HepG2 (cell line): Measurements from ENCODE around the gene ZMYND10. TPM values are rescaled to one million over a fixed set of nuclear protein-coding genes. Genes with fewer than 3 reads are reported as not detected.
A peak's percentile ranks its signal among the peaks of the same experiment; 100 is the strongest.

Experiments used
- ATF4 ChIP-seq, 2 experiments: fragments of 450-650 bp in 1 of 2; sonication (generic) in 1 of 2; formaldehyde crosslinking; IDR thresholded peaks; 2 replicates each; pipeline versions ENCODE4 v1.5.0 to v1.8.0; 2020 to 2022; ENCODE audit warnings: mild to moderate bottlenecking in 1 of 2, missing genetic modification reagents in 1 of 2
- DNMT1 ChIP-seq: sonication (generic); formaldehyde crosslinking; IDR thresholded peaks from 2 replicates; pipeline ENCODE4 v1.5.1; 2020; ENCODE audit warnings: mild to moderate bottlenecking, missing genetic modification reagents
- DNMT3B ChIP-seq: conservative IDR thresholded peaks from 2 replicates; pipeline ENCODE4 v1.6.1; 2016; ENCODE audit warnings: missing biosample characterization, control low read depth
- DRAP1 ChIP-seq: IDR thresholded peaks from 2 replicates; pipeline ENCODE4 v1.6.1; 2016; ENCODE audit warnings: missing genetic modification reagents, missing compliant biosample characterization
- FLYWCH1 ChIP-seq: sonication (generic); formaldehyde crosslinking; IDR thresholded peaks from 2 replicates; pipeline ENCODE4 v1.8.1; 2023; ENCODE audit warnings: mild to moderate bottlenecking, missing genetic modification reagents
- FOXC1 ChIP-seq: sonication (generic); formaldehyde crosslinking; IDR thresholded peaks from 2 replicates; pipeline ENCODE4 v1.8.0; 2022; ENCODE audit warnings: mild to moderate bottlenecking, missing genetic modification reagents, borderline replicate concordance
- GTF3A ChIP-seq: sonication (generic); formaldehyde crosslinking; conservative IDR thresholded peaks from 2 replicates; pipeline ENCODE4 v1.4.0; 2020; ENCODE audit warnings: mild to moderate bottlenecking, missing genetic modification reagents
- HMGXB3 ChIP-seq: sonication (generic); formaldehyde crosslinking; IDR thresholded peaks from 2 replicates; pipeline ENCODE4 v1.4.0; 2020; ENCODE audit warnings: missing genetic modification reagents, borderline replicate concordance
- ISL2 ChIP-seq: sonication (generic); formaldehyde crosslinking; IDR thresholded peaks from 2 replicates; pipeline ENCODE4 v1.5.0; 2020; ENCODE audit warnings: missing genetic modification reagents
- KLF13 ChIP-seq: sonication (generic); formaldehyde crosslinking; IDR thresholded peaks from 2 replicates; pipeline ENCODE4 v1.4.0; 2020; ENCODE audit warnings: mild to moderate bottlenecking, missing genetic modification reagents
- NONO ChIP-seq, 2 experiments: fragments of 450-650 bp in 1 of 2; sonication (generic) in 1 of 2; formaldehyde crosslinking in 1 of 2; IDR thresholded peaks in 1 of 2; conservative IDR thresholded peaks in 1 of 2; 2 replicates each; pipeline versions ENCODE4 v1.6.1 to v1.8.0; 2017 to 2022; ENCODE audit warnings: mild to moderate bottlenecking in 1 of 2, missing genetic modification reagents in 1 of 2, moderate library complexity in 1 of 2
- PBX2 ChIP-seq: IDR thresholded peaks from 2 replicates; pipeline ENCODE4 v1.6.1; 2016; ENCODE audit warnings: control low read depth
- POLR2G ChIP-seq: fragments of 200-400 bp; formaldehyde crosslinking; IDR thresholded peaks from 2 replicates; pipeline ENCODE4 v1.6.1; 2018; ENCODE audit warnings: mild to moderate bottlenecking, low read depth, low read length, moderate library complexity
- RBAK ChIP-seq: sonication (generic); formaldehyde crosslinking; IDR thresholded peaks from 2 replicates; pipeline ENCODE4 v1.5.1; 2020; ENCODE audit warnings: mild to moderate bottlenecking, missing genetic modification reagents
- SNAI1 ChIP-seq: sonication (generic); formaldehyde crosslinking; IDR thresholded peaks from 2 replicates; pipeline ENCODE4 v1.5.0; 2020; ENCODE audit warnings: mild to moderate bottlenecking, missing genetic modification reagents, borderline replicate concordance
- UBTF ChIP-seq: sonication (generic); formaldehyde crosslinking; IDR thresholded peaks from 2 replicates; pipeline ENCODE4 v1.4.0; 2020; ENCODE audit warnings: mild to moderate bottlenecking, missing genetic modification reagents
- ZFP62 ChIP-seq: sonication (generic); formaldehyde crosslinking; IDR thresholded peaks from 2 replicates; pipeline ENCODE4 v1.4.0; 2020; ENCODE audit warnings: missing genetic modification reagents
- ZNF180 ChIP-seq: sonication (generic); formaldehyde crosslinking; IDR thresholded peaks from 2 replicates; pipeline ENCODE4 v1.4.0; 2020; ENCODE audit warnings: low read depth, missing genetic modification reagents, borderline replicate concordance
- ZNF790 ChIP-seq: sonication (generic); formaldehyde crosslinking; IDR thresholded peaks from 2 replicates; pipeline ENCODE4 v1.8.0; 2022; ENCODE audit warnings: missing genetic modification reagents, mild to moderate bottlenecking, borderline replicate concordance
- polyA plus RNA-seq, 8 experiments: library from polyadenylated mRNA; depleted of rRNA in 3 of 8; stranded (reverse) in 7 of 8; unstranded in 1 of 8; fragments of >200 nt; fragmentation: Illumina TruSeq in 4 of 8; extraction: Trizol in 4 of 8; gene quantifications; 2 replicates each; pipeline versions ENCODE4 v1.2.1 to v1.2.3, GENCODE V29; 2011 to 2016; ENCODE audit warnings: low read depth in 4 of 8, missing spikeins in 1 of 8, mixed read lengths in 1 of 8; ENCODE audit not compliant: insufficient read depth in 1 of 8
- total RNA-seq, 5 experiments: library from RNA; depleted of rRNA; stranded (reverse); fragments of >200 nt; fragmentation: Illumina TruSeq; extraction: Trizol; gene quantifications; 2 replicates each; pipeline ENCODE4 v1.2.3, GENCODE V29; 2016; ENCODE audit warnings: low read depth in 1 of 5

The ZMYND10 gene
- total and polyA plus RNA-seq, 2 of the 13 experiments (the other 11 are each of a cell fraction or from before 2014, with no cell fraction given): 0.60 to 0.74 TPM

GRCh38 chr3:50350527-50351322 is 5.2 kb upstream of the ZMYND10 start, which contains the start of the genes CYB561D2 and NPRL2 (continued):
- TF ChIP-seq NONO (IDR thresholded peaks at IDR 0.05): no peak
- peak; percentile 62; the same call in 1 of the 2 replicates for TF ChIP-seq NONO (CRISPR knock-in tag; conservative IDR thresholded peaks at IDR 0.05)
- TF ChIP-seq FLYWCH1 (CRISPR knock-in tag): peak; percentile 90; the same call in 1 of the 2 replicates
- TF ChIP-seq PBX2 (CRISPR knock-in tag): no peak
- TF ChIP-seq ISL2 (CRISPR knock-in tag): peak; percentile 17; the same call in 1 of the 2 replicates
- TF ChIP-seq KLF13: peak; percentile 96
- TF ChIP-seq DRAP1 (CRISPR knock-in tag): peak; percentile 82
- TF ChIP-seq ATF4 (CRISPR knock-in tag; IDR thresholded peaks at IDR 0.05): peak in 1 of 2 experiments; percentile 73; a peak in 2 of 4 replicates
- no peak for TF ChIP-seq RBAK (CRISPR knock-in tag)
- no peak for TF ChIP-seq ZNF790 (CRISPR knock-in tag)
- 0 out of 2 replicates have a peak, but pooled peaks have one; percentile 80 for TF ChIP-seq ZFP62 (CRISPR knock-in tag)
- TF ChIP-seq HMGXB3 (CRISPR knock-in tag): peak; percentile 82
- TF ChIP-seq SNAI1: peak; percentile 88; the same call in 1 of the 2 replicates
- peak; percentile 95 for TF ChIP-seq FOXC1
- TF ChIP-seq DNMT3B: 0 out of 2 replicates have a peak, but pooled peaks have one; percentile 32
- TF ChIP-seq GTF3A (CRISPR knock-in tag): no peak
- TF ChIP-seq UBTF (CRISPR knock-in tag): peak; percentile 85
- 0 out of 2 replicates have a peak, but pooled peaks have one; percentile 29 for TF ChIP-seq DNMT1 (CRISPR knock-in tag)
- TF ChIP-seq POLR2G: peak; percentile 93
- no peak for TF ChIP-seq ZNF180 (CRISPR knock-in tag)
